ENCODE measurements around the gene PTCH1.
A peak's percentile ranks its signal among the peaks of the same experiment; 100 is the strongest.

The PTCH1 gene

DNA sequence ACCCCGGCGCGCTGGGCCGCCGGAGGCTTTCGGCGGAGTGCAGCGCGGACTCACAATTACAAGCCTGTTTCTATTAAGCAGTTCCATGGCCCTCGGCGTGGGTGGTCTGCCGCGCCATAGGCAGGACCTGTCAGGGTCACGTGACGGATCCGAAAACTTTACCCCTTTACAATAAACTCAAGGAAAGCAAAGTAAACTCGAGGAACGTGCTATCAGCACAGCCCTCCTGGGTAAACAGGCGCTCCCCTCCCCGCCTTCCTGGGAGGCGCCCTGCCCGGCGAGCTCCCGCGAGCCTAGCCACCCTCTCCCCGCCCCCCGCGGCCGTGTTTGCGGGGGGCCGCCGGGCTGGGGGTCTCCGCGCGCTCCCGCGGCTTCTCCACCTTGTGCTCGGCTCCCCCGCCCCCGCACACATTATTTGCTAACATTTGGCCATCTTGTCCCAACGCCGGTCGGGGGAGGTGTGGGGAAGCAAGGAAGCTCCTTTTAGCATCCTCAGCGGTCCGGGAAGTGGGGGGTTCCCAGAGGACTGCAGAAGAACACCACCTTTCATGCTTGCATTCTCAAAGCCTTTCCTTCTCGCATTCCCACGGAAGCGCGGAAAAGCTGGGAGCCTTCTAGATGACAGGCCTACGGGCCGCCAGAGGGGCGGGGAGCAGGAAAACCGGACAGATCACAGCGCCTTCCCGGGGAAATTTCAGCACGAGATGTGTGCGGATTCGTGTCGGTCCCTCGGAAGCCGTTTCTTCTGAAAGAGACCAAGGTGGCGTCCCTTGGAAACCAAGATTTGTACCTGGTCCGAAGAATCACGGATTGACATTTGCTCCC, at the start of gene PTCH1:
Gene PTCH1, minus strand, starts transcription at position 238 of the 825 bp plus-strand sequence.
- H3K36me3 ChIP-seq (ENCODE audit: control insufficient read depth, insufficient read depth, low read length, severe bottlenecking): no peaks in the 10 kb centered on the region
- H3K4me1 ChIP-seq (ENCODE audit: control insufficient read depth, insufficient read depth, low read length): peaks cover 15% of the 10 kb centered on the region
- peak within 1 kb of the TSS; percentile 60 for H3K9ac ChIP-seq (ENCODE audit: low read length)
- H3K27me3 ChIP-seq (replicated peaks; ENCODE audit: control insufficient read depth, insufficient read depth, low read length): peaks cover 13% of the 10 kb centered on the region
- peaks cover 18% of the 10 kb centered on the region for H3K9me3 ChIP-seq (ENCODE audit: control insufficient read depth, low read length)
- peak within 1 kb of the TSS; percentile 84 for H3K4me3 ChIP-seq (ENCODE audit: low read length)
- DNase-seq (ENCODE audit: low read depth): peak; percentile 77

DNA sequence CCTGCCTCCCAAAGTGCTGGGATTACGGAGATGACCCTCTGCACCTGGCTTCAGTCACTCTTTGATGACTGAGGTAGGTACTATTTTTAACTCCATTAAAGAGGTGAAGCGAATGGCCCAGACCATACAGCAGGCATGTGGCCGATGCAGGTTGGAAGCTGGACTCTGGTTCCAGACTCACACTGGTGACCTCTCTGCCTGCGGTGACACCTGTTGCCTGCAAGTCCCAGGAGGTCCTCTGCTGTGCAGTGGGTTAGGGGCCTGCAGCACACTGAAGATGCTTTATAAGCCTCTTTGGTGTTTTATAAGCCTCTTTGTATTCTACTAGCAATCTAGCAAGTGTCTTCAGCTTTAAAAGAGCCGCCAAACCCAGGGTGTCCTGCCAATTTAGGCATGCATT, 49.2 kb upstream of the PTCH1 start:
- Histone ChIP-seq H3K9me3 (ENCODE audit: control insufficient read depth, low read length) (no peaks in the 10 kb centered on the region), H3K36me3 (ENCODE audit: control insufficient read depth, insufficient read depth, low read length, severe bottlenecking) (no peaks in the 10 kb centered on the region), H3K27me3 (replicated peaks; ENCODE audit: control insufficient read depth, insufficient read depth, low read length) (peaks cover 34% of the 10 kb centered on the region), H3K4me3 (ENCODE audit: low read length) (no peak overlapping the region), H3K9ac (ENCODE audit: low read length) (no peak overlapping the region), H3K4me1 (ENCODE audit: control insufficient read depth, insufficient read depth, low read length) (no peaks in the 10 kb centered on the region)
- no peak for DNase-seq (ENCODE audit: low read depth)

DNA sequence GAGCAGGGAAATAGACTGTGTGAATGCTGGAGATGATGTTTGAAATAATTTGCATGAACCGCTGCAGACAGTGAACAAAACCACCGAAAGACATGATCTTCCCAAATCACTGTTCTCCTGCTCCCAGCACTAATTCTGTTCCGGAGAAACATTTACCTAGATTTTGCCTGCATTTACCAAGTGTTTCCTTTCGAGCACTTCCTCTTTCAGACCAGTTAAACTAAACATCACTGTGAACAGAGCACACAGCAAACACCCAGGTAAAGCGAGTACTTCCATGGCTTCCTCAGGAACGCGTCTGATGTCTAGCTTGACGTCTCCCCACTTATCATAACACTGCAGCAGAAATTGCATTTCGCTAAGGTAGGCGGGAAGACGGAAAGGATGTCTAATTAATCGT, 45.1 kb upstream of the PTCH1 start:
- no peak for DNase-seq (ENCODE audit: low read depth)
- Histone ChIP-seq H3K4me3 (ENCODE audit: low read length) (no peak overlapping the region), H3K9ac (ENCODE audit: low read length) (no peak overlapping the region), H3K27me3 (replicated peaks; ENCODE audit: control insufficient read depth, insufficient read depth, low read length) (peaks cover 27% of the 10 kb centered on the region), H3K9me3 (ENCODE audit: control insufficient read depth, low read length) (no peaks in the 10 kb centered on the region), H3K36me3 (ENCODE audit: control insufficient read depth, insufficient read depth, low read length, severe bottlenecking) (no peaks in the 10 kb centered on the region), H3K4me1 (ENCODE audit: control insufficient read depth, insufficient read depth, low read length) (no peaks in the 10 kb centered on the region)

DNA sequence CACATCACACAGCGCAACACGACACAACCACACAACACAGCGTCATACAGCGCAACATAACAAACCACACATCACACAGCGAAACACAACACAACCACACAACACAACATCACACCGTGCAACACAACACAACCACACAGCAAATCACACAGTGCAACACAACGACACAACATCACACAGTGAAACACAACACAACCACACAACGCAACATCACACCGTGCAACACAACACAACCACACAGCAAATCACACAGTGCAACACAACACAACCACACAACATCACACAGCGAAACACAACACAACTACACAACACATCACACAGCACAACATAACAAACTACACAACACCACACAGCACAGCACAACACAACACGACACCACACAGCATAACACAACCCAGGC, 40.4 kb upstream of the PTCH1 start:
- H3K4me1 ChIP-seq (ENCODE audit: control insufficient read depth, insufficient read depth, low read length): no peaks in the 10 kb centered on the region
- no peak overlapping the region for H3K9ac ChIP-seq (ENCODE audit: low read length)
- H3K9me3 ChIP-seq (ENCODE audit: control insufficient read depth, low read length): no peaks in the 10 kb centered on the region
- no peak for DNase-seq (ENCODE audit: low read depth)
- no peak overlapping the region for H3K4me3 ChIP-seq (ENCODE audit: low read length)
- peaks cover 47% of the 10 kb centered on the region for H3K27me3 ChIP-seq (replicated peaks; ENCODE audit: control insufficient read depth, insufficient read depth, low read length)
- H3K36me3 ChIP-seq (ENCODE audit: control insufficient read depth, insufficient read depth, low read length, severe bottlenecking): no peaks in the 10 kb centered on the region

DNA sequence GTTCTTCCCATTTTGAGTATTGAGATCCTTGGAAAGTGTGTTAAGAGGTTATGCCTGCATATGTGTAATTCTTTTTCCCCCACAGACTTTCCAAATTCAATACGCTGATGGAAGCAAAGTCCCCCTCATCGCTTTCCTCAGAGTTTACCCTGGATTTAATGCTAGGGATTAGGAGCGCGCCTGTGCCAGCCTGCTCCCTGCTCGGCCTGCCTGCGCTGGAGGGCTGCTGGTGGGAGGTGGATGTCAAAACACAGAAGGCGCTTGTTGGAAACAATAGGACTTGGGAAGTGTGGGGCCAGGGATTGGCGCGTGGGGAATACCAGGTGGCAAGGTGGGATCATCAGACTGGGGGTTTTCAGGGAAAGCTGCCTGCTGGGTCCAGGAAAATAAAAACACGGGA, 39.8 kb upstream of the PTCH1 start:
- H3K4me3 ChIP-seq (ENCODE audit: low read length): no peak overlapping the region
- H3K9ac ChIP-seq (ENCODE audit: low read length): no peak overlapping the region
- no peaks in the 10 kb centered on the region for H3K36me3 ChIP-seq (ENCODE audit: control insufficient read depth, insufficient read depth, low read length, severe bottlenecking)
- no peaks in the 10 kb centered on the region for H3K4me1 ChIP-seq (ENCODE audit: control insufficient read depth, insufficient read depth, low read length)
- H3K27me3 ChIP-seq (replicated peaks; ENCODE audit: control insufficient read depth, insufficient read depth, low read length): peaks cover 49% of the 10 kb centered on the region
- no peak for DNase-seq (ENCODE audit: low read depth)
- no peaks in the 10 kb centered on the region for H3K9me3 ChIP-seq (ENCODE audit: control insufficient read depth, low read length)

DNA sequence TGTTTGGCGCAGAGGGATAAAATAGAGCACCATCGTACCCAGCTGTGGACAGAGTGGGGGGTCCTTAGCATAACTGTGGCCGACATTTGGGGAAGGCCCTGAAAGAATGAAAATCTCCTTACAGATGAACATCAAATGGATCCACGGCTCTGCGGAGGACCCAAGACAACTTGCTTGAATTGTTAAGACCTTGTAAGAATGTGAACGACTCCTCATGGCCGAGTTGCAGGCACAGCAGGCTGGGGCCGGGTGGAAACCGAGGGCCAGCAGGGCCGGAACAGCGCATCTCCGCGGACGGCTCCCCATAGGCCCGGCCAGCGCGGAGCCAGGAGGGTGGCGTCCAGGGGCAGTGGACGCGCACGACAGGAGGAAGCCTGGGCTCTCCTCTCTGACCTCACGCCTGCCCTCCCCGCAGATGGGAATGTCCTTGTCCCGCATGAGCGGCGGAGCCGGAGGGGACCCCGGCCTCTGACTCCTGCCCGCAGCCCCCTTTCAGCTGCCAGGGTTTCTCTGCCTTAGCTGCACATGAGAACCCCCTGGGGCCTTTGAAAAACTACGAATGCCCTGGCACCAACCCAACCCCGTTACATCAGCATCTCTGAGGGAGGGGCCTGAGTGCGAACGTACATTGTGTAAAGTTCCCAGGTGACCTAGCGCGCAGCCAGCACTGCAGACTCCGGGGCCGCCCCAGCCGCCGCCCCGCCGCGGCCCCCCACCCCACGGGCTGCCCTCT, 36.2 kb upstream of the PTCH1 start:
- Histone ChIP-seq H3K27me3 (replicated peaks; ENCODE audit: control insufficient read depth, insufficient read depth, low read length) (peaks cover 53% of the 10 kb centered on the region), H3K4me3 (ENCODE audit: low read length) (peak overlapping the region; percentile 34), H3K9me3 (ENCODE audit: control insufficient read depth, low read length) (no peaks in the 10 kb centered on the region), H3K36me3 (ENCODE audit: control insufficient read depth, insufficient read depth, low read length, severe bottlenecking) (no peaks in the 10 kb centered on the region), H3K9ac (ENCODE audit: low read length) (no peak overlapping the region), H3K4me1 (ENCODE audit: control insufficient read depth, insufficient read depth, low read length) (no peaks in the 10 kb centered on the region)
- no peak for DNase-seq (ENCODE audit: low read depth)

DNA sequence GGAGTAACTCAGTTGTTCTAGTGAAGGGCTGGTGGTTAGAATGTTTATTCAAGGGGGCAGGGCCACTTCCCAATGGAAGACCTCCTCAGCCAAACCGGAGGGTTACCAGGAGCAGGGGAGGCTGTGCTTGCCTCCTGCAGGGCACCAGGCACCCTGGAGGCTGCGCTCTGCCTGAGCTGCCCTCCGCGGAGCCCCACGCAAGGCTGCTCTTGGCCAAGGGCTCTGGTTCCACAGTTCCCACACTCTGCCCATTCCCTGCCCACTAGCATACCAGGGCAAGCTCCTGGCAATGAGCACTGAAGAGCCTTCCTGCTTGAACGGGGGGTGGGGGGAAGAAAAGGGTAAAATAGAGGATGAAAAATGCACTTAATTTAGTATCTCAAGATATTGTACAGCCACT, 35.5 kb upstream of the PTCH1 start:
- DNase-seq (ENCODE audit: low read depth): no peak
- no peaks in the 10 kb centered on the region for H3K36me3 ChIP-seq (ENCODE audit: control insufficient read depth, insufficient read depth, low read length, severe bottlenecking)
- no peak overlapping the region for H3K4me3 ChIP-seq (ENCODE audit: low read length)
- no peaks in the 10 kb centered on the region for H3K9me3 ChIP-seq (ENCODE audit: control insufficient read depth, low read length)
- H3K4me1 ChIP-seq (ENCODE audit: control insufficient read depth, insufficient read depth, low read length): no peaks in the 10 kb centered on the region
- no peak overlapping the region for H3K9ac ChIP-seq (ENCODE audit: low read length)
- H3K27me3 ChIP-seq (replicated peaks; ENCODE audit: control insufficient read depth, insufficient read depth, low read length): peaks cover 53% of the 10 kb centered on the region

DNA sequence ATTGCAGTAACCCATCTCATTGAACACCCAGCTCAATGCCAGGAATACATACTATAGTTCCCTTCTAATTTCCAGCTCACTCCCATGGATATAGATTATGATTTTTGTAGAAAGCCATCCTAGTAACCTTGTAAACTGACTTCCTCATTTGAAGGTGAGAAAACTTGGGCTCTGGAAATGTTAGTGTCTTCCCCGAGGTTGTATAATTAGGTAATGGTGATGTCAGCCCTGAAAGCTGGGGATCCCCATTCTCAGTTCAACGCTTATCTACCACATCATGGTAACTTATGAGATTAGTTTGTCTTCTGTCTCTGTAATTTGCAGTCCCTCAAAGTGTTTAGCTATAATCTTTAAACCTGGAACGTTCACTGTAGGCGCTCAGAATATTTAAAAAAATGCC, 34.6 kb upstream of the PTCH1 start:
- Histone ChIP-seq H3K27me3 (replicated peaks; ENCODE audit: control insufficient read depth, insufficient read depth, low read length) (peaks cover 49% of the 10 kb centered on the region), H3K9ac (ENCODE audit: low read length) (no peak overlapping the region), H3K4me3 (ENCODE audit: low read length) (no peak overlapping the region), H3K4me1 (ENCODE audit: control insufficient read depth, insufficient read depth, low read length) (no peaks in the 10 kb centered on the region), H3K9me3 (ENCODE audit: control insufficient read depth, low read length) (no peaks in the 10 kb centered on the region), H3K36me3 (ENCODE audit: control insufficient read depth, insufficient read depth, low read length, severe bottlenecking) (no peaks in the 10 kb centered on the region)
- no peak for DNase-seq (ENCODE audit: low read depth)

DNA sequence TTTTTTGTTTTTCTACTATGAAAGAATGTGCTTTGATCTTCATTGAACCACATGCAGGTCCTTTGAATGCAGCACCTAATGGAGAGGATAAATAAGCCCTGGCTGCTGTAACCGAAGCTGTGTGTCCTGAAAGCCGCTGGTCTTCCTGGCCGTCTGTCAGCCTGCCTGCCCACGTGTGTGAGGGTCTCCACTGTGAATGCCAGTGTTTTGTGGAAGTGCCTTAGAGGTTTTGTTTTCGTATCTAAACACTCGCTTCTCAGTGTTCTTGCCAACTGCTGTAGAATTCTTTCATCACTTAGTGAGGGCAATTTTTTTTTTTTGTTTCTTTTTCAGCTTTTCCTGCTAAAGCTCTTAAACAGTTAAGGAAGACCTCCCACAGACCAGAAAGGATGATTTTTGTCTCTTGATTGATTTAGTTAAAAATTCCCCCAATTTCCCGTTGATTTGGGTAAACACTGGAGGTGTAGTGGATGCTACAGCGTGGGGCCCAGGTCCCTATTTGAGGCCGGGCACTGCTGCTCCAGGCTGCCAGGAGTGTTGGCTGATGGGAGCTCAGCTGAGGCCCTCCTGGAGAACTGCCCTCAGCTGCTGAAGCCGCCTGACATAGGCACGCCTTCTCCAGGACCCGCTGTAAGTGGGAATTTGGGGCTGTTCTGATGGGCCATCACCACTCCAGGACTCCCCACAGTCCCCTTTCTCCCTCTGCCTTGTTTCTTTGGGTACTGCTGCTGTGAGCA, 29.2 kb upstream of the PTCH1 start:
- H3K4me3 ChIP-seq (ENCODE audit: low read length): no peak overlapping the region
- H3K27me3 ChIP-seq (replicated peaks; ENCODE audit: control insufficient read depth, insufficient read depth, low read length): peaks cover 3% of the 10 kb centered on the region
- no peak for DNase-seq (ENCODE audit: low read depth)
- no peaks in the 10 kb centered on the region for H3K4me1 ChIP-seq (ENCODE audit: control insufficient read depth, insufficient read depth, low read length)
- H3K9ac ChIP-seq (ENCODE audit: low read length): no peak overlapping the region
- no peaks in the 10 kb centered on the region for H3K36me3 ChIP-seq (ENCODE audit: control insufficient read depth, insufficient read depth, low read length, severe bottlenecking)
- no peaks in the 10 kb centered on the region for H3K9me3 ChIP-seq (ENCODE audit: control insufficient read depth, low read length)

DNA sequence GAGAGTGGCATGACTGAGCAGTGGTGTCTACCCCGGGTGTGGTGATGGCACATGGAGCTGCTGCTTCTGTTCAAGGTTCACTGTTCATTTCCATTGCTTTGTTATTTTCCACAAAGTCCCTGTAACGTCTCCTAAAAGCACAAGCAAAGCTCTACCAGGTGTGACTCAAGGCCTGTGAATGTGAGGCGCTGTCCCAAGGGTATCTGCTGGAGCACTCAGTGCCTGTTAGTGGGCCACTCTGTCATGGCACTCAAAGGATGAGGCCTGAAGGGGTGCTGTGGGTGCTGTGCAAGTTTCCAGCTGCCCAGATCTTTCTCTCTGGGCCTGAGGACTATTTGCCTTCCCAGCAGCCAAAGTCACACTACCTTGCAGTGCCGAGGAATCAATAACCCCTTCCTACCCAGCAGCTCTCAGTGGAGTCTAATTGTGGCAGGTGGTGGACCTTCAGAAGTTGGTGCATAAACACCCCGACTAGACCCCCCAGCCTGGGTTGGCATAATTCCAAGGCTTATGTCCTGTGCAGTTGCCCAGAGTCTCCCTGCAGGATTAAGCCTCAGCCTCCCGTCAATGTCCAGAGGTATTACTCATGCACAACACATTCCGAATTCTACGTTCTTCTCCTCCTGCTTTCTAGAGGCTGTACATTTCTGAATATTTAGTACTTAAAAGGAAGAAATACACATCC, 17.4 kb upstream of the PTCH1 start:
- Histone ChIP-seq H3K9ac (ENCODE audit: low read length) (no peak overlapping the region), H3K27me3 (replicated peaks; ENCODE audit: control insufficient read depth, insufficient read depth, low read length) (peaks cover 18% of the 10 kb centered on the region), H3K4me3 (ENCODE audit: low read length) (no peak overlapping the region), H3K36me3 (ENCODE audit: control insufficient read depth, insufficient read depth, low read length, severe bottlenecking) (no peaks in the 10 kb centered on the region), H3K9me3 (ENCODE audit: control insufficient read depth, low read length) (no peaks in the 10 kb centered on the region), H3K4me1 (ENCODE audit: control insufficient read depth, insufficient read depth, low read length) (no peaks in the 10 kb centered on the region)
- DNase-seq (ENCODE audit: low read depth): no peak

DNA sequence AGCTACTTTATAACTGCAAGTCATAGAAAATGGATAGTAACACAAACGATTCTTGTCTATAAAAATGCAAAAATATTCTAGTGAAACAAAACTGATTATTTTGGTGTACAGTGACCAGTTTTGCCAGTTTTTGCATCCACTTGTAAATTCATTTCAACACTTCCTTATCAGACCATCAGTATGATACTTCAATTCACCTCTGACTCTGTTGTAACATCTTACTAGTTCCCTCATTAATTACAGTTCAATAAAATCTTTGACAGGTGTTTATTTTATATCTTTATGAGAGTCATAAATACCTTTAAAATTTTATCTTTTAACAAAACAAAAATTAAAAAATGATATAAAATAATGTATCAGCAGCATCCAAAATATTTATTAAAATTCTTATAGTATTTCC, 13.1 kb upstream of the PTCH1 start:
- Histone ChIP-seq H3K9ac (ENCODE audit: low read length) (no peak overlapping the region), H3K9me3 (ENCODE audit: control insufficient read depth, low read length) (no peaks in the 10 kb centered on the region), H3K27me3 (replicated peaks; ENCODE audit: control insufficient read depth, insufficient read depth, low read length) (peaks cover 32% of the 10 kb centered on the region), H3K4me1 (ENCODE audit: control insufficient read depth, insufficient read depth, low read length) (no peaks in the 10 kb centered on the region), H3K36me3 (ENCODE audit: control insufficient read depth, insufficient read depth, low read length, severe bottlenecking) (no peaks in the 10 kb centered on the region), H3K4me3 (ENCODE audit: low read length) (no peak overlapping the region)
- DNase-seq (ENCODE audit: low read depth): no peak

Measured in adipocyte (in vitro differentiated cells).